NCI-H1417 treated with DMSO at 0.1 percent for 48 hours (cell line): ENCODE measurements around the gene S100A9.
"Not testable (repeated sequence)": the region's sequence is repeated elsewhere in the genome, so short reads cannot be mapped to it uniquely, and the experiment has no call there.

ENCODE experiments used
- DNase-seq: peaks from one replicate; lab custom pipeline; 2025; lab: John Stamatoyannopoulos, UW

S100A9 gene

GRCh38 chr1:153389973-153390879 is 32.6 kb downstream of the S100A9 start:
- no peak for DNase-seq

DNA sequence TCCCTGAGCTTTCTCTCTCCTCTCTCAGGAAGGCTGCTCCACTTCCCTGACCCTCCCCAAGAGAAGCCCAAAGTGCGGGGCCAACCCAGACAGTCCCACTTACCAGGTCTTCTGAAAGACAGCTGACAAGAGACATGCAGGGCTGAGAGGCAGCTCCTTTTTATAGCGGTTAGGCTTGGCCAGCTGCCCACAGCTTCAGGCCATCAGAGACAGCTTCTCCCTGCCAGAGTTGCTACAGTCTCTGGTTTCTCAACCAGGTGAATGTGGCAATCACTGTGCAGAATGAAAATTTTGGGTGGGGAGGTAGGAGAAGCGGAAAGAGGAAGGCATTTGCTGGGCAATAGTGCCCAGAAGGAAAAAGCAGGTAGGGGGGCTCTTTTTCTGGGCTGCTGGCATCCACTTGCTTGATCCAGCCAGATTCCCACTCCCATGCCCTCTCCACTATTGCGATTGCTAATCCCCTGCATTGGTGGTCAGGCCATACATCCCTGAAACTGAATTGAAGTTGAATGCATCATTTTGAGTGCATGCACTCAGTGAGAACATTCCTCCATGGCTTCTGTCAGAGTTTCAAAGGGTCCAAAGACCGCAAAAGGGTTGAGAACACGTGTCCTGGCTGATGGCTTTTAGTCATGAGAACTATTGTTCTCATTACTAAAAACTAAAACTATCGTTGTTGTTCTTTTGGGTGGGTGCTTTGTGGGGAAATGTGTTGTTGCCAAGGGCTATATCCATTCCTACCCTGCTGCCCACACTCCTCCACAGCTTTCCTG is 33.5 kb downstream of the S100A9 start, which contains the start of gene S100A8:
Gene S100A8, minus strand, starts transcription at position 136 of the 773 bp plus-strand sequence. CDS start 538 bp downstream, outside the sequence.
- DNase-seq: no peak

GRCh38 chr1:153392258-153392657 is 34.6 kb downstream of the S100A9 start:
- DNase-seq: no peak

GRCh38 chr1:153392822-153393221 is 35.2 kb downstream of the S100A9 start:
- DNase-seq: no peak

- no peak for DNase-seq
These were observed 36.3 kb downstream of the S100A9 start for GRCh38 chr1:153393926-153394325.

- no peak for DNase-seq
These were observed 36.7 kb downstream of the S100A9 start for GRCh38 chr1:153394391-153394790.

- no peak for DNase-seq
These were observed 37.6 kb downstream of the S100A9 start for GRCh38 chr1:153395136-153395685.

DNA sequence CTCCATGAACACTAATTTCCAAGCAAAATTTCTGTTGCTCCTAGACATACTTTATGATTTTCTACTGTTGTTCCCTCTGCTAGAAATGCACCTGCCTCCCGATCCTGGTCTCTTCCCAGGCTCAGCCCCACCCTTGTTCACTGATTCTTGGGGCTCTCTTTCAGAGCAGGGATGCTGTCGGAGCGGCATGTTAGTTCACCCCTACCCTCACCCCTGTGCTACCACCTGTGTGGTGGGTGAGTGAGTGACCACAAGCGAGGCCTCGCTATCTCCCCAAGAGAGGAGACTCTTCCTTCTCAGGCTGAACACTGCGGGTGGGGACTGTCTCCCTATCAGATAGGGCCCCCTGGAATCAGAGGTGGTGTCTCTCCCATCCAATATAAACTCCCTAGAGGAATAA is 38.1 kb downstream of the S100A9 start:
- no peak for DNase-seq

DNA sequence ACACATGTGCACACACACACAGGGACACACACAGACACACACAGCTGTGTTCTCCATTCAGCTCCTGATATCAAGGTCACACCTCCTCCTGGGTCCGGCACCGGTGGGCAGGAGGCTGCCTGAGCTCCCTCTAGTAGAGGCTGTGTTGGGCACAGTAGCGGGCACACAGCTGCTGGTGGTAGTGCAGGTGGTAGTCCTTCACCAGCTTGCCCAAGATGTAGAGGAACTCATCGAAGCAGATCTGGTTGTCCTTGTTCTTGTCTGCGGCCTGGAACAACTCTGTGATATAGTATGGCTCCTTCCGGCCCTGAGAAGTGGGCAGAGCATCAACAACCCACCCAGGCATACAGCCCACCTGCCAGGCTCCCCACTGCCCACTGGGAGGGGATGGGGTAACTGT is 38.8 kb downstream of the S100A9 start:
- DNase-seq: no peak

- no peak for DNase-seq
These were observed 39.6 kb downstream of the S100A9 start for GRCh38 chr1:153397051-153397923.

DNA sequence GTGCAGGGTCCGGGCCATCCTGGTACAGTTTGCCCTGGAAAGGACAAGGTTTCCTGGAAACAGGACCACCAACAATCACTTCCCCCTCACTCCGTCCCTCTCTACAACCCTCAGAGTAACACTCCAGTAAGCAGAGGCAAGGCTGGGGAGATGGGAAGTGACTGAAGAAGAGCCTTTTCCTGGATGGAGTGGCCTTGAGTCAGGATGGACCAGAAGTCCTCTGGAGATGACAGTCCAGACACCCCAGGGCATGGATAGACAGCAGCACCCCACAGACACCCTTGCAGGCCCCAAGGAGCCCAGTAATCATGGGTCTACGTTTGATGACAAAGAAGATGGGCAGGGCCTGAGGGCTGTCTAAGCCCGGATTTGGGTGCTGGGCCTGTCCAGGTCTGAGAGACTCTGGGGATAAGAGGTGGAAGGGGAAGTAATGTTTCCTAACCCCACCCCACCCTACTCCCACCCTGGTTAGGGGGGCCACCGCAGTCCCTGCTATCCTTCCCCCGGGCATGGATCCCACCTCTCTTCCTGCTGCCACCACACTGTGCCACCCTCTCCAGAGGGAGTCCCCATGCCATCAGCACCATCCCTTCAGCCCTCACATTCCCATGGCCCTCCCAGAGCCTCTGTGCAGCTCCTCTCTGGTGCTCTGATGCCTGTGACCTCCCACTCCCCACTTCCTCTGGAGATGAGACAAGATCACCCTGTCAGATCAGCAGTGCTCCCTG is 40.4 kb downstream of the S100A9 start:
- no peak for DNase-seq

GRCh38 chr1:153399401-153400055 is 41.9 kb downstream of the S100A9 start:
- DNase-seq: no peak

DNA sequence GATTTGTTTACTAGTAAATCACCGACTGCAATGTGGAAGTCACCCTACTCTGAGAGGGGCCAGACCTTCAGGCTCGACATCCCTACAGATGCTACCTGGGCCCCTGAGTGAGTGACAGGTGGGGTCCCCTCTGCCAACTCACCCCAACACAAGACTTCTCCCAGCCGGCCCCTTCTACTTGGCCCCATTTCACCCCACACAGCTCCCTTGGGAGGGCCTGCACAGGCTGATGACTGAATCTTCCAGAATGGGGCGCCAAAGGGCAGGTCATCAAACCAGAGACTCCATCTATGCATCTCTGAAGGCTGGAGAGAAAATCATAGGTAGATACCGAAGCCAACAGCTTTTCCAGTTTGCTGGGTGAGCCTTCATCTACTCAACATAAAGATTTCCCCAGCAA is 42.6 kb downstream of the S100A9 start:
- DNase-seq: no peak

- DNase-seq: no peak
These were observed 43.8 kb downstream of the S100A9 start for GRCh38 chr1:153401461-153401860.

GRCh38 chr1:153402226-153402625 is 44.6 kb downstream of the S100A9 start:
- no peak for DNase-seq

DNA sequence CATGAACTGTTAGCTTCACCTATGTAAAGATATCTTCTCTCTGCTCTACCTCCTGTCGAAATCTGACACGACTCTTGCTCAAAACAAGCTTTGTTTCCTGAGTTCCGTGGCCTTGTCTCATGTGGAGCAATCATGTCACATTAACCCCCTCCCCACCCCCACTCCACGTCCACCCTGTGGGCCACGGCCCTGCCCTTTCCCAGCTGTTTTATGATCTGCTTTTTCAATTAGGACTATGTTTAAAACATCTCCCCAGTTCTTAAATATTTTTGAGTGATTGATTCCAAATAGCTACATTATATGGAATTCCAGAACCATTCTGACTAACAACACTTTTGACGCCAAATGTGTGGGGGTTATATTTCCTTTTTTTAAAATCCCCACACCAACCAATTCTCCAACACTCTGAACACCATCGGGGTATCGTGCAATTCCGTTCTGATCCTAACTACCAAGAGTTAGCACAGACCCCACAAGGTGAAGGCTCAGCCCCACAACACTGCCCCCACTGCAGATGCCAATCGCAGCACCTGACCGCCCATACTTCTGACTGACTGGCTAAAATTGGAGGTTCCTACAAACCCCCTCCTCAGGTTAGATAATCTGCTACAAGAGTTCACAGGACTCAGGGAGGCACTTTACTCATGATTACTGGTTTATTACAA is 45.9 kb downstream of the S100A9 start:
- DNase-seq: no peak

GRCh38 chr1:153404086-153404635 is 46.5 kb downstream of the S100A9 start:
- no peak for DNase-seq

- no peak for DNase-seq
These were observed 47.1 kb downstream of the S100A9 start for GRCh38 chr1:153404768-153405167.

DNA sequence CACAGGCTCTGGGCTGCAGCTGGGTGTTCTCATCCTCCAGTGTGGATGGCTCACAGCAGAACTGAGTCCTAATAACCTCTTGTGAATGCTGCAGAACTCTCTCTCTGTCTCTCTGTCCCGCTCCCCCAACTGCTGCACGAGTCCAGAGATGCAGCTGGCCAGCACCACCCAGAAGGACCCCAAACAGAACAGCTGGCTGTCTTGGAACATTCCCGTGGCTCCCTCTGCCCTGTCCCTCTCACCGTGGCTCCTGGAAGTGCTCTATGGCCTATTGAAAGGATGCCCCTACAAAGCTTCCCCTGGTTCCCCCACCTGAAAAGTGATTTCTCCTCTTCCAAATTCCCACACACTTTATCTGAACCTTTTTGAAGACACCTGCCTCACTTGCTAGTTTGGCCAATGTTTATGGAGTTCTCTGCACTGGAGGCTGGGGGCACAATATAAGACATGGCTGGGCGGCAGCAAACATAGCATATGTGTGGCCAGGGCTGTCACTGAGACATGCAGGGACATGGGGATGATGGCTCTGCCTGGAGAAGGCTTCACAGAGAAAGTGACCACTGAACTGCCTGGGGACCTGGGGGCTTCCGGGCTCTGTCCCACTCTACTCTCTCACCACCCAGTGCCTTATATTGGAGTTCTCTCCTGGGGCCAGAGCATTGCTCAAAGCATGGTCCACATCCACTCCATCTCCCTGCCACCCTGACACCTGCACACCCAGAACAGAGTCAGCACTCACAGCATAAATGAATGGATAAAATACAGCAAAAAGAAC is 48.4 kb downstream of the S100A9 start:
- DNase-seq: not testable (repeated sequence)
